ENCODE measurements around the gene WNT4. TPM values are rescaled to one million over a fixed set of nuclear protein-coding genes. Genes with fewer than 3 reads are reported as not detected.

Gene WNT4
- total RNA-seq, 1 donor from 2014 or later, result not detected

DNA sequence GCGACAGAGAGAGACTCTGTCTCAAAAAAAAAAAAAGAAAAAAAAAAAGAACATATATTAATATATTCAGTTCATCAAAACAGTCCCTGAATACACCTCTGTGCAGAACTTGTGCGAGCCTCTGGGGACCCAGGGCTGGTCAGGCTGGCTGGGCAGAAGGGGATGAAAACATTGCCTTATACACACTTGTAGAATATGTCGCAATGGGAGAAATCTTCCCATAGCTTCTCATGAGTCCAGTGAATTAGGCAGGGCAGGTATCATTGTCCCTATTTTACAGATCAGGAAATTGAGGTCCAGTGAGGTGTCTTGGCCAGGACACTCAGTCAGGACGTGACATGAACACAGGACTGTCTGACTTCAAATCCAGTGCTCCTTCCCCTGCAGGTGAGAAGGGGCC is 12.6 kb upstream of the WNT4 start:
- intact Hi-C loops (cut with micrococcal nuclease), result no loop called here
- H3K27me3 Mint-ChIP-seq (ENCODE audit: insufficient read depth), result peaks cover 5% of the 10 kb centered on the region

DNA sequence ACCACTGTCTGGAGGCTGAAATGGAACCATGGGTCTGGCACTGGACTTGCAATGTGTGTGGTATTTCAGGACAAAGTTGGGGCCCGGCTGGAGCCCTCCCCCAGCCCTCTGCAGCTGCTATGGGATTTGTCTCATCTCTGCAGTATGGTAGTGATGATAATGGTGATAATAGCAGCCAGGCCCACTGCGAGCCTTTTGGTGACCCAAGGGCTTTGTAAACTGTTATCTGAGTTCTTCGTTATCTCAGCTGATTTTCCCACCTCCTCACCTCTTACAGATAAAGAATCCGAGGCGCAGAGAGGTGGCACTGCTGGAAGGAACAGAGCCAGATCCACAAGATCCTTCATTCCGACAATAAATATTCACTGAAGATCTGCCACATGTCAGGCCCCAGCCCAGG is 11.7 kb upstream of the WNT4 start:
- Mint-ChIP-seq H3K36me3 (ENCODE audit: low read depth) (no peaks in the 10 kb centered on the region), H3K27me3 (ENCODE audit: insufficient read depth) (peaks cover 5% of the 10 kb centered on the region), H3K4me1 (ENCODE audit: low read depth) (no peaks in the 10 kb centered on the region), H3K4me3 (no peak overlapping the region), H3K9me3 (no peaks in the 10 kb centered on the region), H3K27ac (no peak overlapping the region)
- no peak for DNase-seq (ENCODE audit: low spot score)
- intact Hi-C loops (cut with micrococcal nuclease), result no loop called here

More for the DNA sequence above, 12.6 kb upstream of the WNT4 start:
- Mint-ChIP-seq H3K27ac (no peak overlapping the region), H3K4me1 (ENCODE audit: low read depth) (no peaks in the 10 kb centered on the region), H3K36me3 (ENCODE audit: low read depth) (no peaks in the 10 kb centered on the region), H3K4me3 (no peak overlapping the region), H3K9me3 (no peaks in the 10 kb centered on the region)
- DNase-seq (ENCODE audit: low spot score), result no peak

DNA sequence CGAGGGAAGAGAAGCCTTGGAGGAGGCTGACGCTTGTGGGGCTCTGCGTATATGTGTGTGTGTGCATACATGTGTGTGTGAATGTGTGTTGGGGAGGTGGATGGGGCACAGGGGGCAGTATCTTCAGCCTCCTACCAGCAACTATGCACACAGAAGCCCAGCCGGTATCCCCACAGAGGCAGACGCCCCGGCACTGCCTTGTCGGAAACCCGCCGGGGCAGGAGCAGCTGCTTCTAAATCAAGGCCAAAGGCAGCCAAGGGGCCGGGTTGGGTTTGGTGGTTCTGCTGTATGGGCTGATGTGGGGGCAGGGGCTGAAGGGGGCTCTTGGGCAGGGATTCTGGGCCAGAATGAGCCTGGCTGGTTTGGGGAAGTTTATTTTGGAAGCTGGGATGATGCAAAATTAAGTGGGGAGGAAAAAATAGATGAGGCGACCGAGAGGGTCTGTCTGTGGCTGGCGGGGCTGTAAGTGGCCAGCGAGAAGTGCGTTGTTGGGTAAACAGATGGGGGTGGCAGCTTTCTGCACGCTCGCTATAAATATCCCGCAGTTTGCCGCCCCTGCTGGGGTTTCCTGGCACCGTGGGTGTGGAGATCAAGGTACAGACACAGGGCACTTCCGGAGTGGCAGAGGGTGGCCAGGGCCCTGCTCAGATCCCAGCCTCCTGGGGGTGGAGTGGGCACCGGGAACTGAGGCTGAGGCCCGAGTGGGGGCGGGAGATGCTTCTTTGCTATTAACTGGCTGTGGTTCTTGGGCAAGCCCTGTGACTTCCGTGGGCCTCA is 11.0 kb upstream of the WNT4 start:
- Mint-ChIP-seq H3K27ac (no peak overlapping the region), H3K9me3 (no peaks in the 10 kb centered on the region), H3K27me3 (ENCODE audit: insufficient read depth) (peaks cover 9% of the 10 kb centered on the region), H3K36me3 (ENCODE audit: low read depth) (no peaks in the 10 kb centered on the region), H3K4me3 (no peak overlapping the region), H3K4me1 (ENCODE audit: low read depth) (no peaks in the 10 kb centered on the region)
- DNase-seq (ENCODE audit: low spot score), result no peak
- intact Hi-C loops (cut with micrococcal nuclease), result no loop called here

DNA sequence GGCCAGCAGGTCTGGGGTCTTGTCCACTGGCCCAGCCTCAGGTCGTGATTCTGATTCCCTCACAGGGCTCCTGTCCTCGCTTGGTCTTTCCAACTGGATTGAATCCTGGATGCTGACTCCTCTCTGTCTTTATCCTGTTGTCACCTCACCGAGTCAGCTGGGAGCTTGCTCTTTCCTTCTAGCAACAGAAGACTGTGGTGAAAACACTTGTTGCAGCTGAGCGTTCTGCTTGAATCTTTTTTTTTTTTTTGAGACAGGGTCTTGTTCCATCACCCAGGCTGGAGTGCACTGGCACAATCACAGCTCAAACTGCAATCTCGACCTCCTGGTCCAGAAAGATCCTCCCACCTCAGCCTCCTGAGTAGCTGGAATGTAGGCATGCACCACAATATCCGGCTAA is 8.0 kb upstream of the WNT4 start:
- Mint-ChIP-seq H3K9me3 (no peaks in the 10 kb centered on the region), H3K27ac (no peak overlapping the region), H3K4me3 (no peak overlapping the region), H3K36me3 (ENCODE audit: low read depth) (no peaks in the 10 kb centered on the region), H3K27me3 (ENCODE audit: insufficient read depth) (peaks cover 20% of the 10 kb centered on the region), H3K4me1 (ENCODE audit: low read depth) (no peaks in the 10 kb centered on the region)
- no peak for DNase-seq (ENCODE audit: low spot score)
- intact Hi-C loops (cut with micrococcal nuclease), result no loop called here

DNA sequence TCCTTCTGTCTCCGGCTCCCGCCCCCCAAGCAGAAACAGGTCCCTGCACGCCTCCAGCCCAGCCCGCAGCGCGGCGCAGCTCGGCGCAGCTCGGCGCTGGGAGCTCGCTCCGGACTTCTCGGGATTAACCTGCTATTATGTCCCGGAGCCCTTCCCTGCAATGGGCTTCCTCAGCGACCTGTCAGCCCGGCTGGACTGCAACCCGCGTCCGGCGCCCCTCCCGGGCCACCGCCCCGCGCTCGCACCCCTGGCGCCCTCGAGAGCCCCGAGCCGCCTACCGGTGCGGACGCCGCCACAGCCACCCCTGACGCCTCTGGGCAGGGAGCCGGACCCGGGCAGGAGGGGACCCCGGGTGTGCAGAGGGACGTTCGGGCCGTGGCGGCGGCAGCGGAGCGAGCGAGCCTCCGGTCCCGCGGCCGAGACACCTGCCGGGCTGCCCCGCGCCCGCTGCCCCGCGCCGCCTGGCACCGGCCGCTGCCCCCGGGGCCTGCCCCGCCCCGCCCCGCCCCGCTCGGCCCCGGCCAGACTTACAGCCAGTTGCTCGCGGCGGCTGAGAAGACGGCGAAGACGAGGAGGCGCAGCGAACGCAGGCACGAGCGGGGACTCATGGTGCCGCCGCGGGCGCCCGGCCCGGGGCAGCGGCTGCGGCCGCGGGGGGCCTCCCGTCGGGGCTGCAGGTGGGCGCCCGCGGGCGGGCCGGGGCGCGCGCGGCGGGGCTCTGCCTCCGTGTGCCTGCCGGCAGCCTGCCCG is 407 bp downstream of the WNT4 start:
- Mint-ChIP-seq H3K9me3 (no peaks in the 10 kb centered on the region), H3K36me3 (ENCODE audit: low read depth) (peaks cover 3% of the 10 kb centered on the region), H3K27me3 (ENCODE audit: insufficient read depth) (peaks cover 50% of the 10 kb centered on the region), H3K27ac (no peak overlapping the region), H3K4me1 (ENCODE audit: low read depth) (peaks cover 8% of the 10 kb centered on the region), H3K4me3 (no peak overlapping the region)
- intact Hi-C loops (cut with micrococcal nuclease), result no loop called here
- DNase-seq (ENCODE audit: low spot score), result no peak

DNA sequence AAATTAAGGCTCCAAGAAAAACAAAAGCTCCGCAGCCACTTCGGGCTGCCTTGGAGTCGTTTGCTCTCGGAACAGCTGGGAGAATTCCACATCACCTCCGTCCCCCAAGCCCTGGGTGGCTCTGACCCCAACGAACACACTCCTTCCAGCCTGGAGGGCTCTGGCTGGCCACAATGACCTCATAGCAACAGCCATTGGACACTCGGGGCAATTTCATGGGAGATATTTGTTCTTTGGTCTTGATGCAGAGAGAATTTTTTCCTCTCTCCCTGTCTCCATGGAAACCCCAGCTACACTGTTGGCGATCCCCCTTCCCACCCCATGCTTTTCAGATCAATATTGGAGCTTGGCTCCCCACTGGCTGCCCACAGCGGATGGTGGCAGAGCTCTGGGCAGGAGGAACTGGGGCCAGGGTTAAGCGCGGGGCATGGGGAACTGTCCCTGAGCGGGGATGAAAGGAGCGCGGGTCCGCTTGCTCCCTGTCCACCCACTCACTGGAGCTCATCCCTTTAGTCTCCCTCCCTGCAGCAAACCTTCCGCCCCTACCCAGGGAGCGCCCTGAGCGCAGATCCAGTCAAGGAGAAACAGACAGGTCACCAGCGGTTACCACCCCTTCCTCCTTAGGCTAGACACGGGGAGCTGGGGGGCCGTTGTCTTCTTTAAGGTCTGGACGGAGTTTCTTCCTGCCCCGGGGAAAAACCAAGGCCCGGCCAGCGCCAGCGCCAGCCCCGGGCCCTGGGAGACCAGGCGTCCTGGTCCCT is 1.2 kb downstream of the WNT4 start:
- peaks cover 48% of the 10 kb centered on the region for H3K27me3 Mint-ChIP-seq (ENCODE audit: insufficient read depth)
- H3K4me3 Mint-ChIP-seq, result peak overlapping the region; percentile 51
- H3K27ac Mint-ChIP-seq, result no peak overlapping the region
- intact Hi-C loops (cut with micrococcal nuclease), result no loop called here
- no peaks in the 10 kb centered on the region for H3K9me3 Mint-ChIP-seq
- H3K36me3 Mint-ChIP-seq (ENCODE audit: low read depth), result peaks cover 3% of the 10 kb centered on the region
- DNase-seq (ENCODE audit: low spot score), result no peak
- H3K4me1 Mint-ChIP-seq (ENCODE audit: low read depth), result peaks cover 8% of the 10 kb centered on the region

DNA sequence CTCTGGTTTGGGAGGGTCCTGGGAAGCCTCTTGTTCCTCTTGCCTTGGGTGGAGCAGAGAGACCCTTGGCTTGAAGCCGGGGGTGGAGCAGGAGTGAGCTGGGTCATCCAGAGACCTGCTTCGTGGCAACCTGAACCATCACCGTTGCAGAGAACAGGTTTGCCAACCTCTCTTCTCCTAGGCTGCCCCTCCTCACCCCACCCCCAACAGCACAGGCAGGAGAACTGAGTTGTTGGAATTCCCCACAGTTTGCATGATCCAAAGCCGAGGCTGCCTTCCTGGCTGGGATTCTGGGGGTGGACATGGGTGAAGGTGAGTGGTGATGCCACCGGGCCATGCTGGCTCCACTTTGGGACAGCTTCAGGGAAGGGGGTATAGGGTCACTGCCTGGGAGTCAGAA is 2.2 kb downstream of the WNT4 start:
- Mint-ChIP-seq H3K9me3 (no peaks in the 10 kb centered on the region), H3K27ac (no peak overlapping the region), H3K4me3 (no peak overlapping the region), H3K4me1 (ENCODE audit: low read depth) (peaks cover 8% of the 10 kb centered on the region), H3K27me3 (ENCODE audit: insufficient read depth) (peaks cover 43% of the 10 kb centered on the region), H3K36me3 (ENCODE audit: low read depth) (peaks cover 3% of the 10 kb centered on the region)
- DNase-seq (ENCODE audit: low spot score), result no peak
- intact Hi-C loops (cut with micrococcal nuclease), result no loop called here

DNA sequence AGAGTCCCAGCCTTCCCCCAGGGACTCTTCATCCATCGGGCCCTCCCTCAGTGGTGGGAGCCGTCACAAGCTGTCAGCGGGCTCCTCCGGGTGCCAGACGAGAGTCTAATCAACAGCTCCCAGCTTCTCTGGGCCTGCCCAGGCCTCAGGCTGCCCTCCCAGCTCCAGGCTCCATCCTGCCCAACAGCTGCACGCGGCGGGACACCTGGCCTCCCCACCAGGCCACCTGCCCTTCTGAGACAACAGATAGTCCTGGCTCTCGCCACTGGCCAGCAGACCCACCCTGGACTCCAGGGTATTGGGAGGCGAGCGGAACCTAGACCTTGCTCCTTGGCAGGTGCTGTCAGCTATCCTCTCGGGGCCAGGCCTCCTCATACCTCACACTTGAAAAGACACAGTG is 3.1 kb downstream of the WNT4 start:
- no peaks in the 10 kb centered on the region for H3K9me3 Mint-ChIP-seq
- peaks cover 8% of the 10 kb centered on the region for H3K4me1 Mint-ChIP-seq (ENCODE audit: low read depth)
- H3K27ac Mint-ChIP-seq, result no peak overlapping the region
- H3K36me3 Mint-ChIP-seq (ENCODE audit: low read depth), result peaks cover 3% of the 10 kb centered on the region
- H3K4me3 Mint-ChIP-seq, result no peak overlapping the region
- no peak for DNase-seq (ENCODE audit: low spot score)
- intact Hi-C loops (cut with micrococcal nuclease), result no loop called here
- H3K27me3 Mint-ChIP-seq (ENCODE audit: insufficient read depth), result peaks cover 35% of the 10 kb centered on the region

DNA sequence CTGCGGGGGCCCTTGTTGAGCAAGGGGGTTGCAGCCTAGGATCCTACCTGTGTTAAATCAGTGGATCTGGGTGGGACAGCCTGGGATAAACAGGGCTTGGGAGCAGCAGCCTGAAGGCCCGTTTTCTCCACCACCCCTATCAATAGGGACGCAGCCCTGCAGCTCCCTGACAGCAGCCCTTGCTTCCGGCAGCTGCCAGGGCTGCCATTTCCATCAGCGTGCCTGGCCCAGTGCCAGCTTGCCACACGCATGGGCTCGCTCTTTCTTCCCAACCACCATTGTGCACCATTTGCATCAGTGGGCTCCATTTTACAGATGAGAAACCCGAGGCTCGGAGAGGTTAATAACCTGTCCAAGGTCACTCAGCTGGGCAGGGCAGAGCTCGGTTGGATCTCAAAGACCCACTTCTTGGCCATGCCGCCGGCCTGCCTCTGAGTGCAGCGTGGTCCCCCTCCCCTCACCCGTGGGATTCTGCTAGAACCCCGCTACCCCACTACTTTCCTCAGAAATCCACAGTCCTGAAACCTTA is 3.8 kb downstream of the WNT4 start:
- H3K27me3 Mint-ChIP-seq (ENCODE audit: insufficient read depth), result peaks cover 28% of the 10 kb centered on the region
- no peaks in the 10 kb centered on the region for H3K9me3 Mint-ChIP-seq
- no peak overlapping the region for H3K27ac Mint-ChIP-seq
- peaks cover 3% of the 10 kb centered on the region for H3K36me3 Mint-ChIP-seq (ENCODE audit: low read depth)
- peaks cover 6% of the 10 kb centered on the region for H3K4me1 Mint-ChIP-seq (ENCODE audit: low read depth)
- DNase-seq (ENCODE audit: low spot score), result no peak
- intact Hi-C loops (cut with micrococcal nuclease), result no loop called here
- H3K4me3 Mint-ChIP-seq, result no peak overlapping the region

DNA sequence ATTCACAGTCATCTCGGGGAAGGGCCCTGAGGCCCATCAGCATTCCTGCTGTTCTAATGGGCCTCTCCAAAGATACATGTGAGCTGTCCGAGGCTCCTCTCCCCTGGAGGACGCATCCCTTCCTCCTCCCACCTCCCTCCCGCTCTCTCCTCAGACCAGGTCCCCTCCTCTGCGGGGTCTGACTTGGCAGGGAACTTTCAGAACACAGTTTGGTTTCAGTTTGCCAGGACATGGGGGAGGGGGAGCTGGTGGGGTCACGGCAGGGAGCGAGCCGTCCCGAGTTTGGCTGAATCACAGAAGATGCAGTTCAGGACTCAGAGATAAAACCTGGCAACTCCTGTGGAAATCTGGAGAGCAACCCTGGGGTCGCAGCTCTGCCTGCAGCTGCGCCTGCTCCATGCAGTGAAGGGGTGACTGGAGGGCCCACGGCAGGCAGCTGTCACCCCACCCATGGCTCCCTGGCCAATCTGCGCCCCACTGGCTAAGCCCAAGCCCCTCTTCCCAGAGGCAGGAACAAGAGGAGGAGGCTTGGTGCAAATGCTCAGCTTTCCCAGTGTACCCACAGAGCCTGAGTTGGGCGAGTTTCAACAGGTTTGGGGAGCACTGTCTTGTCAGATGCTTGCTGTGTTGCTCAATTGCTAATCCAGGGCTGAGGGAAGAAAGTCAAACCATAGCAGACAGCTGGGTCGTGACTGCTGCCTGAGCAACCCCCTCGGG is 5.7 kb downstream of the WNT4 start:
- no peaks in the 10 kb centered on the region for H3K36me3 Mint-ChIP-seq (ENCODE audit: low read depth)
- H3K4me1 Mint-ChIP-seq (ENCODE audit: low read depth), result no peaks in the 10 kb centered on the region
- DNase-seq (ENCODE audit: low spot score), result no peak
- H3K27ac Mint-ChIP-seq, result no peak overlapping the region
- intact Hi-C loops (cut with micrococcal nuclease), result no loop called here
- no peaks in the 10 kb centered on the region for H3K9me3 Mint-ChIP-seq
- no peak overlapping the region for H3K4me3 Mint-ChIP-seq
- H3K27me3 Mint-ChIP-seq (ENCODE audit: insufficient read depth), result peaks cover 22% of the 10 kb centered on the region

DNA sequence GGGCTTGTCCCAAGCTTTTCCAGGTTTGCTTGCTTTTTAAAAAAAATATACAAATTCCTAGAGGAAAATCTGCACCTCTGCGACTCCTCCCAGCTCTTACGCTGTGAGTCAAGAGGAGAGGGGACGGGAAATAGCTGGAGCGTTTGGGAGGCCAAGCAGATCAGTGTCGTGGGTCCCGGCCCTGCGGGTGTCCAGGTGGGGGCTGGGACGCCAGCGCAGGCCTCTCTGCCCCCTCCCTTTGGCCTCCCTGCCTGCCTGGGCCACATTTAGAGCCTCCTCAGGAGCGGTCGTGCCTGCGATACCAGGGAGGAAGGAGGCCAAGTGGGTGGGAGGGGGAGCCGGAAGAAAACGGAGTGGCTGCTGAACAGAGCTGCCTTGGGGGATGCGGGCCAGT is 9.0 kb downstream of the WNT4 start:
- Mint-ChIP-seq H3K9me3 (no peaks in the 10 kb centered on the region), H3K27ac (no peak overlapping the region), H3K4me3 (no peak overlapping the region), H3K27me3 (ENCODE audit: insufficient read depth) (no peaks in the 10 kb centered on the region), H3K4me1 (ENCODE audit: low read depth) (no peaks in the 10 kb centered on the region), H3K36me3 (ENCODE audit: low read depth) (no peaks in the 10 kb centered on the region)
- no peak for DNase-seq (ENCODE audit: low spot score)
- intact Hi-C loops (cut with micrococcal nuclease), result no loop called here

DNA sequence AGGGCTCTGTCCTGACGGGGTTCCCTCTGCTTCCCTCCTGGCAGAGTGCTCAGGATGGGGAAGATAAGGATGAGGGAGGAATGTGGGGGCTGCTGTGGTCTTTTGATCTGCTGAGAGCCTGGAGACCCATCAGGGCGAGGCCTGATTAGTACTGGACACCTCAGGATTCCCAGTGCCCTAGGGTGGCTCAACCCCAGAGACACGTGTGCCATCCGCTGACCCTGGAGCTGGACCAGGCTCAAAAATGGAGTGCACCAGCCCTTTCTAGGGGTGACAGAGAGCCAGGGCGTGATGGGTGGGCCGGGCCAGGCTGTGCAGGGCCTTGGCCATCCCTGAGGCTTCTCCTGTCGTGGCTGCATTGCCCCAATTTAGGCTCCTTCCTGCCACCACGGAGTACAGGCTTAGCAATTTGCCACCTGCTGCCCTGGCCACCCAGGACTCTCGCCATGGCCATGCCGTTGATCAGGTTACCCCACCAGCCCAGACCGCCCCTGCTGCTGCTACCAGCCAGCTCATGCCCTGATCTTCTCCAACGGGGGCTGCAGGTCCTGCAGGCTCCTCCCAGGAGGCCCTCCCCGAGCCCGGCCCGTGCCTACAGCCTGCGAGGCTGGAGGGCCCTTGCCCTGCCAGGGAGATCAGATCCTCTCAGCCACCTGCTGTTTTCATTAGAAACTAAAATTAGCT is 9.5 kb downstream of the WNT4 start:
- Mint-ChIP-seq H3K4me1 (ENCODE audit: low read depth) (no peaks in the 10 kb centered on the region), H3K27me3 (ENCODE audit: insufficient read depth) (no peaks in the 10 kb centered on the region), H3K36me3 (ENCODE audit: low read depth) (no peaks in the 10 kb centered on the region), H3K27ac (no peak overlapping the region), H3K4me3 (no peak overlapping the region), H3K9me3 (no peaks in the 10 kb centered on the region)
- intact Hi-C loops (cut with micrococcal nuclease), result no loop called here
- no peak for DNase-seq (ENCODE audit: low spot score)

Data from activated T-helper 1 cell treated with anti-CD3 and anti-CD28 coated beads, Interleukin-12 subunit alpha, Interleukin-12 subunit beta, Interleukin-2, Interleukin-4 antibody, amounts not matched to agents 30 ng/mL and 10 ng/mL and 1 ng/mL, durations not matched to agents 14 hours and 24 hours and 36 hours (primary cell).